Measurements from ENCODE around the gene EXOC2. TPM values are rescaled to one million over a fixed set of nuclear protein-coding genes. Genes with fewer than 3 reads are reported as not detected.

The EXOC2 gene
- total RNA-seq, 1 donor from 2014 or later = 35.3 TPM

GRCh38 chr6:439641-440167 is 253.2 kb downstream of the EXOC2 start:
- no peaks in the 10 kb centered on the region for H3K36me3 ChIP-seq (ENCODE audit: control insufficient read depth, insufficient read depth, low read length)
- H3K27me3 ChIP-seq (ENCODE audit: control insufficient read depth, insufficient read depth, low read length) = peaks cover 12% of the 10 kb centered on the region
- no peak for DNase-seq (ENCODE audit: low read depth)
- TF ChIP-seq CTCF (IDR thresholded peaks at IDR 0.05; ENCODE audit: insufficient read depth, low read length, poor library complexity, severe bottlenecking) = no peak
- H3K4me3 ChIP-seq (ENCODE audit: low read depth, low read length) = no peak overlapping the region

GRCh38 chr6:438634-439170 is 254.2 kb downstream of the EXOC2 start:
- Histone ChIP-seq H3K27me3 (ENCODE audit: control insufficient read depth, insufficient read depth, low read length) (peaks cover 11% of the 10 kb centered on the region), H3K4me3 (ENCODE audit: low read depth, low read length) (no peak overlapping the region), H3K36me3 (ENCODE audit: control insufficient read depth, insufficient read depth, low read length) (no peaks in the 10 kb centered on the region)
- DNase-seq (ENCODE audit: low read depth) = no peak
- no peak for TF ChIP-seq CTCF (IDR thresholded peaks at IDR 0.05; ENCODE audit: insufficient read depth, low read length, poor library complexity, severe bottlenecking)

GRCh38 chr6:437037-437392 is 255.9 kb downstream of the EXOC2 start:
- no peak overlapping the region for H3K4me3 ChIP-seq (ENCODE audit: low read depth, low read length)
- no peak for TF ChIP-seq CTCF (IDR thresholded peaks at IDR 0.05; ENCODE audit: insufficient read depth, low read length, poor library complexity, severe bottlenecking)
- no peaks in the 10 kb centered on the region for H3K36me3 ChIP-seq (ENCODE audit: control insufficient read depth, insufficient read depth, low read length)
- H3K27me3 ChIP-seq (ENCODE audit: control insufficient read depth, insufficient read depth, low read length) = peaks cover 8% of the 10 kb centered on the region
- DNase-seq (ENCODE audit: low read depth) = no peak

- Histone ChIP-seq H3K27me3 (ENCODE audit: control insufficient read depth, insufficient read depth, low read length) (peaks cover 8% of the 10 kb centered on the region), H3K36me3 (ENCODE audit: control insufficient read depth, insufficient read depth, low read length) (no peaks in the 10 kb centered on the region), H3K4me3 (ENCODE audit: low read depth, low read length) (no peak overlapping the region)
- DNase-seq (ENCODE audit: low read depth) = no peak
- no peak for TF ChIP-seq CTCF (IDR thresholded peaks at IDR 0.05; ENCODE audit: insufficient read depth, low read length, poor library complexity, severe bottlenecking)
These were observed 256.5 kb downstream of the EXOC2 start for GRCh38 chr6:436308-437036.

GRCh38 chr6:435441-436307 is 257.3 kb downstream of the EXOC2 start:
- Histone ChIP-seq H3K36me3 (ENCODE audit: control insufficient read depth, insufficient read depth, low read length) (no peaks in the 10 kb centered on the region), H3K27me3 (ENCODE audit: control insufficient read depth, insufficient read depth, low read length) (peaks cover 6% of the 10 kb centered on the region), H3K4me3 (ENCODE audit: low read depth, low read length) (no peak overlapping the region)
- DNase-seq (ENCODE audit: low read depth) = no peak
- no peak for TF ChIP-seq CTCF (IDR thresholded peaks at IDR 0.05; ENCODE audit: insufficient read depth, low read length, poor library complexity, severe bottlenecking)

Other genes with a start within 250 kb of the EXOC2 start
- gene HUS1B, start 36.0 kb downstream of the EXOC2 start, total RNA-seq = not detected in 2 replicates

Data from kidney epithelial cell (primary cell).